AML-193 (cell line): ENCODE data around the gene LSM7.

Source experiments
- DNase-seq, 2 experiments: peaks; one replicate each; lab custom pipeline; 2025; lab: John Stamatoyannopoulos, UW

The LSM7 gene

DNA sequence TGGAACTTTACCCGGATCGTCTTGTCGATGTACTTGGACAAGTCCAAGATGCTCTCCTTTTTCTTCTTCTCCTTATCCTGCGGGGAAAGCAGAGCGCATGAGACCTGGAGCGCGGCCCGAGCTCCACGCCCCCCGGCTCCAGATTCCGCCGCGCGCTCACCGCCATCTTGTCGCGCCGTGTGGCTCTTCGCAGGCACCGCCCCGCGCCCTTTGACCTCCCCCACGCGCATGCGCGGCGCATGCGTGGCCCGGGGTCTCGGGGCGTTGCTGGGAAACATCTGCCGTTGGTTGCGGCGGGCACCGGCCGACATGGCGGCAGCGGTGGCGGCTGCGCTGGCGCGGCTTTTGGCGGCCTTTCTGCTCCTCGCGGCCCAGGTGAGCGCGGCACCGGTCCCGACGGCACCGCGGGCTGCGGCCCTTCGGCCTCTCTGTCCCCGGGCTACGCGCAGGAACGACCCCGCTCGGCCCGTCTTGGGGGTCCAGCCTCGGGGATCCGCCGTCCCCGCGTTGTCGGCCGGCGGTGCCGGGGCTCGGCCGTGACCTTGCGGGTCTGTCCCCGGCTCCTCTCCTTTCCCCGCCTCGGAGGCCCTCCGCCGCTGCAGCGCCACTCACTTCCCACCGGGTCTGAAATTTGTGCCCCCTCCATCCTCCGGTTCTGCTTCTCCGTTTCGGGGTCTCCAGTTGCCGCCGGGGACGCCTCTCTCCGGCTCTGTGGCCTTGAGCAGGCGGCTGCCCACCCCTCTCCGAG is at the start of gene LSM7, which contains the start of gene SPPL2B:
Gene LSM7, minus strand, starts transcription at position 186 of the 748 bp plus-strand sequence. Its CDS starts 20 bp downstream, at position 166.
Gene SPPL2B, plus strand, starts transcription at position 284 of the 748 bp plus-strand sequence. Its CDS starts 26 bp downstream, at position 310.
- DNase-seq: peak; percentile 70 to 71

- no peak for DNase-seq
These were observed 48.6 kb upstream of the LSM7 start for GRCh38 chr19:2376784-2377519.

DNA sequence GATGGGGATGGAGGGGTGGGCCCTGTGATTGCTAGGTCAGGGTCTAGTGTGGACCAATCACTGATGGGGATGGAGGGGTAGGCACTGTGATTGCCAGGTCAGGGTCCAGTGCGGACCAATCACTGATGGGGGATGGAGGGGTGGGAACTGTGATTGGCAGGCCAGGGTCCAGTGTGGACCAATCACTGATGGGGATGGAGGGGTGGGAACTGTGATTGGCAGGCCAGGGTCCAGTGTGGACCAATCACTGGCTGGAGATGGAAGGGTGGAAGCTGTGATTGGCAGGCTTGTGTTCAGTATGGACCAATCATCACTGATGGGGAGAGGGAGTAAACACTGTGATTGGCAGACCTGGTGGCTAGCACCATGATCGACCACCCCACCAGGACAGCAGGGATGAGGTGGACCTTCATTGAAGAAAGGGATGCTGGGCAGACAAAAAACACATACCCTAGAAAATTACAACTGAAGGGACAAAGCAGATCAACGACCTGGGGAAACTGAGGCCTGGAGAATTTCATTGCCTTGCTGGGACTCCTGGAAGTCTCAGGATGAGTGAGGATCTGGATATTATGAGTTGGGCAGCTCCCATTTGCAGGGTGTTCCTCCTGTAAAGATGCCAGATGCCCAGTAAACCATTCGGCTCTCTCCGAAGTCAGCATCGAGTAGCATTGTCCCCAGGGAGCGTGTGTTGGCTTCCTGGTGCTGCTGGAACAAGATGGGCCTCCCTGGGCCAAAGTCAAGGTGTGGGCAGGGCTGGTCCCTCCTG is 47.2 kb upstream of the LSM7 start:
- no peak for DNase-seq

GRCh38 chr19:2374808-2375207 is 46.4 kb upstream of the LSM7 start:
- no peak for DNase-seq

GRCh38 chr19:2372076-2372612 is 43.8 kb upstream of the LSM7 start:
- DNase-seq: no peak

- no peak for DNase-seq
These were observed 43.3 kb upstream of the LSM7 start for GRCh38 chr19:2371656-2372055.

GRCh38 chr19:2365201-2365970 is 37.0 kb upstream of the LSM7 start:
- DNase-seq: no peak

GRCh38 chr19:2363419-2363818 is 35.0 kb upstream of the LSM7 start:
- no peak for DNase-seq

- no peak for DNase-seq
These were observed 34.5 kb upstream of the LSM7 start for GRCh38 chr19:2362970-2363300.

DNA sequence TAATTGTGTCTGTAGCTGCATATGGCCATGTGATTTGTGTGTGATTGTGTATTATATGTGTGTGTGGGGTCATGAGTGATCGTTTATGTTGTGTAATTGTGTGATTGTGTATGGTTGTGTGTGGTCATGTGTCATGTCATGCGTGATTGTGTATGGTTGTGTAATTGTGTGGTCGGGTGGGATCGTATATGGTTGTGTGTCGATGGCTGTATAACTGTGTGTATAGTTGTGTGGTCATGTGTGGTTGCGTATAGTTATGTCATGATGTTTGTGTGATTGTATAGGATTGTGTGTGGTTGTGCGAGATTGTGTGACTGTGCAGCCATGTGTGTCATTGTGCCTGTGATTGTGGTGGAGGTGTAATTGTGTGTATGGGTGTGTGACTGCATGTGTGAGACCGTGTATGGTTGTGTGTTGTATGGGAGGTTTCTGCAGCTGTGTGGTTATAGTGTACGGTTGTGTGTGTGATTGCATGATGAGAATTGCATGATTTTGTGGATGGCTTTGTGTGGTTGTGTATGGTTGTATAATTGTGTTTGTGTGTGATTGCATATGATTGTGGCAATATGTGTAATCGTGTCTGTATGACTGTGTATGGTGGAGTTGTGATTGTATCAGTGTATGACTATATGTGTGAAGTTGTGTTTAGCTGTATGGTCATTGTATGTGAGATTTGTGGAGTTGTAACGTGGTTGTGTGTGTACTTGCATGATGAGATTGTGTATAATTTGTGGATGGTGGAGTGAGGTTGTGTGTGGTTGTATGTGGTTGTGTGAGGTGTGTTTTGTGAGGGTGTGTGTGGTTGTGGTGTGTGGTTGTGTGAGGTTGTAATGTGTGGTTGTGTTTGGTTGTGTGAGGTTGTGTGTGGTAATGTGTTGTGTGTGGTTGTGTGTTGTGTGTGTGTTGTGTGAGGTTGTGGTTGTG is 33.9 kb upstream of the LSM7 start:
- DNase-seq: no peak

DNA sequence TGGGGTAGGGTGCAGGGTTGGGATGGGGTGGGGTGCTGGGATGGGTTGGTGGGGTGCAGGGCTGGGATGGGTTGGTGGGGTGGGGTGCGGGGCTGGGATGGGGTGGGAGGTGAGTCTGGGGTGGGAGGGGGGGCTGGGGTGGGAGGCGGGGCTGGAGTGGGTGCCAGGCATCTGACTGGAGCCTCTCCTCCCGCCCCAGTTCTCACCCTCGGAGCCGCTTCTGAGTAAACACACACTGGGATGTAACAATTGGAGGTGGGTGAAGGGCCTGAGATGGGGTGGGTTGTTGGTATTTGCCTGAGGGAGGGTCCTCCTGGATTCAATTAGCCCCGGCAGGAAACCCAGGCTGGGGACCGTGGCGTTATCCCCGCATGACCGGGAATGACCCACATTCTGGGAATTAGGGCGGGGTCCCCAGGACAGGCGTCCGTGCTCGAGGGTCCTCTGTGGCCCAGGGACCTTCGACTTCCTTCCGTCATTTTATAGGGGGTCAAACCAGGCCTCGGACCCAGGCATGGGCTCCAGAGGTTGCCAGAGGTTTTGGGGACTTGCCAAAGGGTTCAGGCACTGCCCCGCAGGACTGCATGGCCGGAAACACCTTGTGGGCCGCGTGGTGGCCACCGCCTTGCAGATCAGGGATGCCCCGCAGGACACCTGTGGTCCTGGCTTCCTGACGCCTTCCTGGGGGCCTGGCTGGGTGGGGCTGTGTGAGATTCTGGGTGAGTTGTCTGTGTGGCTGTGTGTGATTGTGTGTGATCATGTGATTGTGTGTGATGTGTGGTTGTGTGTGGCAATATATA is 33.1 kb upstream of the LSM7 start:
- no peak for DNase-seq

DNA sequence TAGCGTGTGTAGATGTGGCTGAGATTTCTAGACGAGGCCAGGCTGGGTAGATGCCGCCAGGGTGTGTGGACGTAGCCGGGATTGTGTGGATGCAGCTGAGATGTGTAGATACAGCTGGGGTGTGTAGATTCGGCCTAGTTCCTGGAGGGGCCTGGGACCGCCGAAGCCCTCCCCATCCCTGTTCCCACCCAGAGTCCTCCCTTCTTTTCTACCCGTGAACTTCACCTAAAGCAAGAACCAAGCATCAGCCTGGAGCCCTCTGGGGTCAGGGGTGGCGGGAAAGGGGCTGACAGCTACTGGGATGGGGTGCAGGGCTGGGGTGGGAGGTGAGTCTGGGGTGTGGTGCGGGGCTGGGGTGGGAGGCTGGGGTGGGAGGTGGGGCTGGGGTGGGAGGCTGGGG is 32.4 kb upstream of the LSM7 start:
- no peak for DNase-seq

GRCh38 chr19:2359992-2360685 is 31.8 kb upstream of the LSM7 start, which contains the start of gene TMPRSS9:
Gene TMPRSS9, plus strand, starts transcription at chr19:2360265. Its CDS starts 29,521 bp downstream, at chr19:2389786.
- DNase-seq: no peak

- no peak for DNase-seq
These were observed 30.3 kb upstream of the LSM7 start for GRCh38 chr19:2358548-2359173.

DNA sequence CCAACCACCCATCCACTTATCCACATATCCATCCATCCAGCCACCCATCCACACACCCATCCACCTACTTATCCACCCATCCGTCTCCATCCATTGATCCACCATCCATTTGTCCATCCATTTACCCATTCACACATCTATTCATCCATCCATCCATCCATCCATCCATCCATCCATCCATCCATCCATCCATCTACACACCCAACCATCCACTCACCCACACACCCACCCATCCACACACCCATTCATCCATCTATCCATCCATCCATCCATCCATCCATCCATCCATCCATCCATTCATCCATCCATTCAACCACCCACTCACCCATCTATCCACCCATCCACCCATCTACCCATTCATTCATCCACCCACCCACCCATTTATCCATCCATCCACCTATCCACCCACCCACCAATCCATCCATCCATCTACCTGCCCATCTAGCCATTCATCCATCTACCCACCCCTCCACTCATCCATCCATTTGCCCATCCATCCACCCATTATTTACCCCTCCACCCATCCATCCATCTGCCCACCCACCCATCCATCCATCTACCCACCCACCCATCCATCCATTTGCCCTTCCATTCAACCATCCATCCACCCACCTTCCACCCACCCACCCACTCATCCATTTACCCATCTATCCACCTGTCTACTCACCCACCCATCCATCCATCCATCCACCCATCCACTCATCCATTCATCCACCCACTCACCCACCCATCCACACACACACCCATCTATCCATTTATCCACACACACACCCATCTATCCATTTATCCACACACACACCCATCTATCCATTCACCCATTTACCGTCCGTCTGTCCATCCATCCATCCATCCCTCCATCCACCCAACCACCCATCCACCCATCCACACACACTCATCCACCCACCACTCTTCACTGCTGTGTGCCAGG is 29.2 kb upstream of the LSM7 start:
- DNase-seq: no peak

- no peak for DNase-seq
These were observed 27.8 kb upstream of the LSM7 start for GRCh38 chr19:2356036-2356646.
